ENCODE measurements around the gene RUFY4. TPM values are rescaled to one million over a fixed set of nuclear protein-coding genes. Genes with fewer than 3 reads are reported as not detected.

Gene RUFY4
- total and polyA plus RNA-seq, 2 of the 13 experiments (the other 11 are each of a cell fraction or from before 2014, with no cell fraction given): not detected

- no peak for TF ChIP-seq ZNF33B (CRISPR knock-in tag; IDR thresholded peaks at IDR 0.05)
- TF ChIP-seq ZNF556 (CRISPR knock-in tag; IDR thresholded peaks at IDR 0.05; ENCODE audit: borderline replicate concordance): no peak
- TF ChIP-seq RNF2 (conservative IDR thresholded peaks at IDR 0.05; ENCODE audit: low read depth): no peak
Measured at GRCh38 chr2:218125095-218125494, 56.0 kb downstream of the RUFY4 start (continued).

DNA sequence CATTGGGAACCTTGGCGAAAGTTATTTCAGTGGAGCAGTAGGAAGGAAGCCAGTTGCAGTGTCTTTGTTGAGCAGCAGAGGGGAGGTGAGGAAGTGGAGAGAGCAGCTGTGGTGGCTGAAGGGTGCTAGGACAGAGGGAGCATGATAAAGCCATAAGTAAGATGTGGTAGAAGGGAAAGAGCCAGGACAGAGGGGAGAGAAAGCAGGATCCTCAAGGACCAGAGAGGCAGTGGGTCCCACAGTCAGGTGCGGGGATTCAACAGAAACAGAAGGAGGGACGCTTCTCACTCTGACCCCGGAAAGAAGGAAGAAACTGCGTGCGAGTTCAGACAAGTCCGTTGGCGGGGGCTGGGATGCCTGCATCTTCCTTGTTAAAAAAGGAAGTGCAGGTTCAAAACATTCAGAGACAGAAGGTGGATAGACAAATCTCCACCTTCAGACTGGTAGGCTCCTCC, 56.6 kb downstream of the RUFY4 start, which contains the start of gene CXCR2:
Gene CXCR2 (plus strand): TSS at position 403 of the 455 bp plus-strand sequence. CDS start 8,774 bp downstream, outside the sequence.
- FAIRE-seq (no peak), ATAC-seq (peak; percentile 72), DNase-seq (ENCODE audit: low spot score) (no peak)
- ChIA-PET POLR2A (no interaction called here), CTCF (ENCODE audit: low intra/inter-chr PET ratio, low total read pairs) (no interaction called here)
- no peak for TF ChIP-seq PHB2 (IDR thresholded peaks at IDR 0.05; ENCODE audit: partially characterized antibody)
- no peak for TF ChIP-seq BCL6 (CRISPR knock-in tag; IDR thresholded peaks at IDR 0.05)
- no peak for TF ChIP-seq ZNF207 (IDR thresholded peaks at IDR 0.05; ENCODE audit: borderline replicate concordance)
- TF ChIP-seq, protein P1, sequence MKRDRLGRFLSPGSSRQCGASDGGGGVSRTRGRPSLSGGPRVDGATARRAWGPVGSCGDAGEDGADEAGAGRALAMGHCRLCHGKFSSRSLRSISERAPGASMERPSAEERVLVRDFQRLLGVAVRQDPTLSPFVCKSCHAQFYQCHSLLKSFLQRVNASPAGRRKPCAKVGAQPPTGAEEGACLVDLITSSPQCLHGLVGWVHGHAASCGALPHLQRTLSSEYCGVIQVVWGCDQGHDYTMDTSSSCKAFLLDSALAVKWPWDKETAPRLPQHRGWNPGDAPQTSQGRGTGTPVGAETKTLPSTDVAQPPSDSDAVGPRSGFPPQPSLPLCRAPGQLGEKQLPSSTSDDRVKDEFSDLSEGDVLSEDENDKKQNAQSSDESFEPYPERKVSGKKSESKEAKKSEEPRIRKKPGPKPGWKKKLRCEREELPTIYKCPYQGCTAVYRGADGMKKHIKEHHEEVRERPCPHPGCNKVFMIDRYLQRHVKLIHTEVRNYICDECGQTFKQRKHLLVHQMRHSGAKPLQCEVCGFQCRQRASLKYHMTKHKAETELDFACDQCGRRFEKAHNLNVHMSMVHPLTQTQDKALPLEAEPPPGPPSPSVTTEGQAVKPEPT (CRISPR knock-in tag; IDR thresholded peaks at IDR 0.05; ENCODE audit: low read depth): no peak
- no peak for TF ChIP-seq ZNF136 (CRISPR knock-in tag; IDR thresholded peaks at IDR 0.05; ENCODE audit: low read depth)
- no peak for TF ChIP-seq MZF1 (CRISPR knock-in tag; IDR thresholded peaks at IDR 0.05; ENCODE audit: borderline replicate concordance)
- TF ChIP-seq, protein P2, sequence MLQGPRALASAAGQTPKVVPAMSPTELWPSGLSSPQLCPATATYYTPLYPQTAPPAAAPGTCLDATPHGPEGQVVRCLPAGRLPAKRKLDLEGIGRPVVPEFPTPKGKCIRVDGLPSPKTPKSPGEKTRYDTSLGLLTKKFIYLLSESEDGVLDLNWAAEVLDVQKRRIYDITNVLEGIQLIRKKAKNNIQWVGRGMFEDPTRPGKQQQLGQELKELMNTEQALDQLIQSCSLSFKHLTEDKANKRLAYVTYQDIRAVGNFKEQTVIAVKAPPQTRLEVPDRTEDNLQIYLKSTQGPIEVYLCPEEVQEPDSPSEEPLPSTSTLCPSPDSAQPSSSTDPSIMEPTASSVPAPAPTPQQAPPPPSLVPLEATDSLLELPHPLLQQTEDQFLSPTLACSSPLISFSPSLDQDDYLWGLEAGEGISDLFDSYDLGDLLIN (CRISPR knock-in tag; IDR thresholded peaks at IDR 0.05; ENCODE audit: borderline replicate concordance): no peak
- no peak for TF ChIP-seq WIZ (CRISPR knock-in tag; IDR thresholded peaks at IDR 0.05)
- 33% methylated on average over 8 of the region's 8 CpGs for WGBS (ENCODE audit: low lambda C conversion rate)
- intact Hi-C loops (cut with micrococcal nuclease; ENCODE audit: unreplicated experiment) (no loop called here), in situ Hi-C loops (cut with HindIII; ENCODE audit: extremely low pct_ligation_motif_present, low pct_unique_long_range_greater_than_20kb) (no loop called here)
- H3K9me3 ChIP-seq (ENCODE audit: low read length): no peaks in the 10 kb centered on the region
- H3K27ac ChIP-seq (ENCODE audit: extremely low read length, insufficient read depth, low read length): no peak within 1 kb of the TSS
- no peaks in the 10 kb centered on the region for H4K20me1 ChIP-seq (ENCODE audit: insufficient read depth, low read length)
- H3K4me1 ChIP-seq (ENCODE audit: insufficient read depth, low read length): no peaks in the 10 kb centered on the region
- H3K36me3 ChIP-seq (replicated peaks in 1 of 2; ENCODE audit: control insufficient read depth in 1 of 2, insufficient read depth in 2 of 2, low read length in 2 of 2): no peaks in the 10 kb centered on the region
- H3K9ac ChIP-seq (ENCODE audit: insufficient read depth, low read depth, low read length): no peak within 1 kb of the TSS
- no peak within 1 kb of the TSS for H2AFZ ChIP-seq (ENCODE audit: low read length)
- H3K79me2 ChIP-seq (ENCODE audit: insufficient read depth, low read length): no peaks in the 10 kb centered on the region
- BruUV-seq (replicated peaks): no TSS peak
- no peak within 1 kb of the TSS for H3K4me3 ChIP-seq (replicated peaks in 1 of 3; ENCODE audit: insufficient read depth in 1 of 3, low read depth in 2 of 3, low read length in 3 of 3)
- H3K27me3 ChIP-seq (ENCODE audit: control insufficient read depth in 1 of 2, insufficient read depth in 2 of 2, low read length in 2 of 2): peaks cover 1 to 42% of the 10 kb centered on the region in 2 experiments
- no peak within 1 kb of the TSS for H3K4me2 ChIP-seq (ENCODE audit: low read depth, low read length)
